NCI-H128 (cell line): ENCODE data around the gene S100A5.
A peak's percentile ranks its signal among the peaks of the same experiment; 100 is the strongest.

Source experiments
- DNase-seq: peaks from one replicate; lab custom pipeline; 2025; ENCODE audit not compliant: unreplicated experiment; lab: John Stamatoyannopoulos, UW

The S100A5 gene

GRCh38 chr1:153513023-153513422 is 27.7 kb downstream of the S100A5 start:
- no peak for DNase-seq

- DNase-seq, result peak; percentile 66
Observed at GRCh38 chr1:153510984-153511410, 29.7 kb downstream of the S100A5 start.

GRCh38 chr1:153509729-153510354 is 30.9 kb downstream of the S100A5 start:
- no peak for DNase-seq

GRCh38 chr1:153509036-153509435 is 31.7 kb downstream of the S100A5 start:
- DNase-seq, result no peak

- no peak for DNase-seq
Observed at GRCh38 chr1:153507926-153508583, 32.7 kb downstream of the S100A5 start.

- DNase-seq, result no peak
Observed at GRCh38 chr1:153506831-153507413, 33.8 kb downstream of the S100A5 start.

GRCh38 chr1:153506386-153506785 is 34.3 kb downstream of the S100A5 start:
- DNase-seq, result no peak

GRCh38 chr1:153505576-153505975 is 35.2 kb downstream of the S100A5 start:
- DNase-seq, result no peak

GRCh38 chr1:153503766-153504165 is 37.0 kb downstream of the S100A5 start:
- no peak for DNase-seq

GRCh38 chr1:153498746-153499145 is 42.0 kb downstream of the S100A5 start:
- no peak for DNase-seq

- no peak for DNase-seq
Observed at GRCh38 chr1:153495536-153495935, 45.2 kb downstream of the S100A5 start.

- peak; percentile 81 for DNase-seq
Observed at GRCh38 chr1:153494976-153495535, 45.7 kb downstream of the S100A5 start.

- DNase-seq, result no peak
Observed at GRCh38 chr1:153493343-153493960, 47.3 kb downstream of the S100A5 start.

GRCh38 chr1:153490272-153491051 is 50.3 kb downstream of the S100A5 start:
- peak; percentile 47 for DNase-seq

- no peak for DNase-seq
Observed at GRCh38 chr1:153488731-153489130, 52.0 kb downstream of the S100A5 start.

GRCh38 chr1:153487707-153488106 is 53.0 kb downstream of the S100A5 start:
- DNase-seq, result no peak
